Middle frontal gyrus (tissue), 1 donor: Measurements from ENCODE around the gene CCDC157.

Experiments used
- DNase-seq: peaks from one replicate; pipeline ENCODE4 v3.0.0-alpha.2; 2015; ENCODE audit warnings: low spot score; ENCODE audit errors: extremely low spot score

CCDC157 gene

GRCh38 chr22:30354644-30355043 is 2.2 kb upstream of the CCDC157 start:
- no peak for DNase-seq

GRCh38 chr22:30357236-30357570 is 396 bp downstream of the CCDC157 start:
- DNase-seq, result no peak

- DNase-seq, result no peak
These were observed 926 bp downstream of the CCDC157 start for GRCh38 chr22:30357650-30358215.

- DNase-seq, result no peak
These were observed 1.7 kb downstream of the CCDC157 start for GRCh38 chr22:30358541-30358940.

DNA sequence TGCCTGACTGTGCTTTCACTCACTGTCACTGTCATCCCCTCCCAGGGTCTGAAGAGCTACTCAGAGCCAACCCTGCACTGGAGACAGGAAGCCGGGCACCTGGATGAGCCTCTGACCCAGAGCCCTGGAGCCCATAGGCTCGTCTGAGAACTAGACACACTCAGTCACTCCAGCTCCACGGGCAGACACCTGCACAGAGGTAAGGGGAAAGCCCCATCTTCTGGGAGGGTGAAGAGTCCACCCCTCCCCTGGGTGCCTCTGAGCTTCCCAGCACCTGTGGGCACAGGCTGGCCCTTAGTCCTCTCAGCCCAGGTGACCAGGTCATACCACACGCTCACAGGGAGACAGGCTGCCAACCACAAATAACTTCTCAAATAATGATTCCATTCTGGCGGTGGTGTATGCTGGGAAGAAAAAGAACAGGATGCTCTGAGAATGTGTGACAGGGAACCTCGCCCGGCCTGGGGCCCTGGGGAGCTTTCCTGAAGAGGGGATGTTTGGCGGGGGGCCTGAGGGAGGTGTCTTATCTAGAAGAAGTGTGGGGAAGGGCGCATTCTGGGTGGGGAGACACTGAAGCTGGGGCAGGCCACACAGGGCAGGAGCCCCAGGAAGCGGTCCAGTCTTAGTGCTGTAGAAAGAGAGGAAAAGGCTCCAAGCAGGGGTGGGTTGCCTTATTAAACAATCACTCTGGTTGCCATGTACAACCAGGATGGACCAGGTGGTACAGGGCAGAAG is 5.3 kb downstream of the CCDC157 start:
- DNase-seq, result no peak

DNA sequence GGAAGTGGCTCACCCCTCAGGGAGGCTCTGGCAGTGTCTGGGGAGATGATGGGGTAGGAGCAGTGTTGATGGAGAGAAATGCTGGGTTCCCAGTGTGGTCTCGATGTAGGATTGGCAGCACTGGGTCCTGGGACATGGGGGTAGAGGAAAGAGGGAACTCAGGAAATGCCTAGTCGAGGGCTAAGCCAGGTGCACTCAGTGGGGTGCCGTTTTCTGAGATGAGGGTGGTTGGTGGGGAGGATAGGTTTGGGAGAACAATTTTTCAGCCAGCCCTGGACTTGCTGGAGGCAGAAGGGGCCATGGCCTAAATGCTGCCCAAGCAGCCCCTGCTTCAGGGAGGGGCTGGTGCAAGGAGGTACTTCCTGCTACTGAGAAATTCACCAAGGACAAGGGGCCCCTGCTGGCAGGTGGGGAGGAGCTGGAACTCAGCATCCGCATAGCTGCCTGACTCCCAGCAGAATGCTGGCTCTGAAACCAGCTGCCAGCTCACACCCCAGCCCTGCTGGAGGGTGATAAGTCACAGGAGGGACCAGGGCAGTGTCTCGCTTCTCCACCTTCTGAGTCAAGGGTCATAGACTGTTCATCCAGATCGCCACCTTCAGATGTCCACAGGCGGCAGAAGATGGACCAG is 6.0 kb downstream of the CCDC157 start:
- no peak for DNase-seq

DNA sequence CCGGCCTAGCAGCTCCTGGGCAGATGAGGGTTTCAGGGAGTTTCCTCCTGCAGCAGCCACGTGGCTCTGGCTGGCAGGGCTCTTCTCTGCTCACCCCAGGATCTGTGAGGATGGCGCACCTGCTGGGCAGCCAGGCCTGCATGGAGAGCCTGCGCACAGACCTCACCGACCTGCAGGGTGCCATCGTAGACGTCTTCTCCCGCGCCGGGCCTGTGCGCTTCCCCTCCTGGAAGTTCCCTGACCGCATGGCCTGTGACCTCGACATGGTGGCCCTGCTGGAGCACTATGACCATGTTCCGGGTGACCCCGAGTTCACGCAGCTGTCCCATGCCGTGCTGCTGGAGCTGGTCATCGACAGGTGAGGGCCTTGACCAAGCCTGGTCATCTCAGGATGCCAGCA is 9.1 kb downstream of the CCDC157 start:
- no peak for DNase-seq

DNA sequence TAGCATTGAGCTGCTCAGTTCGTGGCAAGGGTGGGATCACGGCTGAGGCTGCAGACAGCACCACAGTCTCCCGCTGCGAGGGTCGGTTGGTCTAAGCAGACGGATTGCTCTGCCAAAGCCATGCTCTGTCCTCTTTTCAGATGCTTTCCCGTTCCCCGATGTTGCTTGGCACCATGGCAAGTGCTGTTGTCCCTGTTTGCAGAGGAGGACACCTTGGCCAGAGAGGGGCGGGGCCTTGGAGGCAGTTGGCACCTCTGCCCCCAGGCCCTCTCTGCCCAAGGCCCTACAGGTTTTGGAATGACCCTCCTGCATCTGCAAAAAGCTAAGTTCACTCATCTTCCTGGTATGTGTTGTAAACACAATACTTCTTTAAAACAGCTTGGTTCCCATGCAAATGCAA is 11.6 kb downstream of the CCDC157 start:
- DNase-seq, result no peak

DNA sequence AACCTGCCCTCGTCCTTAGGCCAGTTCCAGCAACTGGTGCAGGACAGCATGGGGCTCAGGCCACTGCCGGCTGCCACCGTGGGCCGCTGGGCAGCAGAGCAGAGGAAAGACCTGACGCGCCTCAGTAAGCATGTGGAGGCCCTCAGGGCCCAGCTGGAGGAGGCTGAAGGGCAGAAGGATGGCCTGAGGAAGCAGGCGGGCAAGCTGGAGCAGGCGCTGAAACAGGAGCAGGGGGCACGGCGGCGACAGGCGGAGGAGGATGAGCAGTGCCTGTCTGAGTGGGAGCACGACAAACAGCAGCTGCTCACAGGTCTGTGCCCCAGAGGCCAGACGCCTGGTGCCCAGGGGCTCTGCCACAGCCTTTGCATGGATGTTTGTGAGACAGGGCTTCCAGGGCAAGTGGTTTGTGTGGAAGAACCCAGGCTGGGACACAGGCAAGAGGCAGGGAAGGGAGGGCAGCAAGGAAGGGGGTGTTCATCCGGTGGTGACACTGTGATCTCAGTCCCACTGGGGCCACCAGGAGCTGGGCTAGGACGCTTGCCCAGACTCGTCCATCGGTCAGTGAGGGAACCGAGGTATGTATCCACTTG is 13.9 kb downstream of the CCDC157 start:
- DNase-seq, result no peak

- DNase-seq, result no peak
These were observed 14.5 kb downstream of the CCDC157 start for GRCh38 chr22:30371321-30371720.

- DNase-seq, result no peak
These were observed 15.2 kb downstream of the CCDC157 start for GRCh38 chr22:30371981-30372380.

GRCh38 chr22:30372915-30373314 is 16.1 kb downstream of the CCDC157 start:
- no peak for DNase-seq

- DNase-seq, result no peak
These were observed 16.8 kb downstream of the CCDC157 start for GRCh38 chr22:30373331-30374325.

DNA sequence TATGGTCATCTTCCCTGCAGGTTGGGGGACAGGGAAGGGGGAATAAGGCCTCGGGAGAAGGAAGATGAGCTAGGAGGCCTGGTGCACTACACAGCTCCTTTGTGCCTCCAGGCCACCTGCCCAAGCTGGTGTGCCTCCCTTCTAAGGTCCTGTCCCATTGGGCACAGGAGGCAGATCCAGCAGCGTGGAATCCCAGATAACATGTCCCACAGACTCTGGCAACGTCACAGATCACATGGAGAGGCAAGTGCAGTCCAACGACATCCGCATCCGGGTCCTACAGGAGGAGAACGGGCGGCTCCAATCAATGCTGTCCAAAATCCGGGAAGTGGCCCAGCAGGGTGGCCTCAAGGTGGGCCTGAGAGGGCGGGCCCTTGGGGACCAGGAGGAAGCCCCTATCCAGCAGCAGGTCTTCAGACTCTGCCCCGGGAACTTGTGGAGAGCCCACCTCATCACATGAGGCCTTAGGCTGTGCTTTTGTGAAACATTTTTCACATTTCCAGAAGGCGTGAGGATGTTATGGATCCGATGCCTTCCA is 18.6 kb downstream of the CCDC157 start:
- DNase-seq, result no peak

DNA sequence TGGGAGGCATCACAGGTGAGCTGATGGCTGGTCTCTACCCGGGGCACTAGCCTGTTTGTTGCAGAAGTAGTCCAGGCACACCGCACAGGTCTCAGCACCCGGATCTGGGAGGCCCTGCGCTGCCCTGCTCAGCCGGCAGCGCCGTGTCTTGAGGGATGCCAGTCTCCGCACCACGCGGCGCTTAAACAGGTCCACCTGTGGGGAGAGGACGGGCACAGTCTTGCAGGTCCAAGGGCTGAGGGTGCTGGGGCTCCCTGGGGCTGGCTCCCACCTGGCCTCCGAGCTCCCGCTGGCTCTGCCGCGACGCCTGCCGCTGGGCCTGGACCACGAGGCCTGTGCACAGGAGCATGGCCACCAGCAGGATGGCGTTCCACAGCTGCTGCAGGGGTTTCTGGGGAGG is 23.2 kb downstream of the CCDC157 start:
- DNase-seq, result no peak

GRCh38 chr22:30381264-30381663 is 24.5 kb downstream of the CCDC157 start:
- DNase-seq, result no peak

GRCh38 chr22:30382340-30382739 is 25.5 kb downstream of the CCDC157 start:
- no peak for DNase-seq

GRCh38 chr22:30383061-30383460 is 26.3 kb downstream of the CCDC157 start:
- no peak for DNase-seq

DNA sequence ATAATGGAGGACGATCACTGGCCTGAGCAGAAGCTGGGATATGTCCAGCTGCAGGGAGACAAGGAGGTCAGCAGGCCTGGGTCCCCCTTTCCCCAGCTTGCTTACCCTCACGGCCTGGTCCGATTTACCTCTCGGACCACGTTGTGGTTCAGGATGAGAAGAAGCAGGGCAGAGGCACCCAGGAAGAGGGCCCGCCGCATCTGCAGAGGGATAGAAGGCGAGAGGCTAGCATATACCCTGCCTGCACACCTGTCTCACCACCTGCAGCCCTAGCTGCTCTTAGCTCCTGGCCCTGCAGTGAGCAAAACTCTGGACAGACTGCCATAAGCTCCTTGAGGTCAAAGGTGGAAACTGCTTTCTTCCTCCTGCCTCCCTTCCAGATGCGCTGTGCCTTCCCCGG is 29.1 kb downstream of the CCDC157 start:
- no peak for DNase-seq

- no peak for DNase-seq
These were observed 29.8 kb downstream of the CCDC157 start for GRCh38 chr22:30386608-30386959.
